H1 (cell line): ENCODE results near the gene HBM. TPM values are rescaled to one million over a fixed set of nuclear protein-coding genes. Genes with fewer than 3 reads are reported as not detected.

Experiments used
- CTCF ChIA-PET: fragments of 300-600 bp; sonication (Branson Sonifier 250); formaldehyde crosslinking; loops from one replicate; lab custom pipeline; 2021; ENCODE audit not compliant: partially characterized antibody; lab: Charles Lee
- POLR2A ChIA-PET: fragments of 300-600 bp; sonication (Branson Sonifier 250); formaldehyde crosslinking; loops from one replicate; lab custom pipeline; 2021; ENCODE audit warnings: inconsistent platforms; ENCODE audit not compliant: partially characterized antibody; lab: Charles Lee
- DNase-seq, 2 experiments: peaks; one replicate each; pipeline versions ENCODE4 v3.0.0 to v3.0.0-alpha.2; 2010 to 2022; ENCODE audit warnings: low spot score in 2 of 2, low read depth in 1 of 2, mixed read lengths in 1 of 2
- FAIRE-seq: peaks from 2 replicates; lab custom pipeline; 2011; peaks lifted over from hg19 to GRCh38; lab: Jason Lieb, UNC
- H2AFZ ChIP-seq: 2 replicates; pipeline ENCODE4 v1.8.1; 2012; ENCODE audit warnings: low read length, inconsistent platforms
- H2AK5ac ChIP-seq: 2 replicates; pipeline ENCODE4 v1.6.1; 2013; ENCODE audit warnings: low read depth, low read length
- H2BK120ac ChIP-seq: replicated peaks from 2 replicates; pipeline ENCODE3; 2013; ENCODE audit warnings: low read depth, low read length, inconsistent platforms
- H2BK12ac ChIP-seq: 2 replicates; pipeline ENCODE4 v1.6.1; 2013; ENCODE audit warnings: low read depth, low read length
- H2BK15ac ChIP-seq: 2 replicates; pipeline ENCODE4 v1.6.1; 2013; ENCODE audit warnings: low read length
- H2BK20ac ChIP-seq: 2 replicates; pipeline ENCODE4 v1.6.1; 2013; ENCODE audit warnings: low read length
- H2BK5ac ChIP-seq: 2 replicates; pipeline ENCODE4 v1.6.1; 2013; ENCODE audit warnings: low read depth, low read length
- H3K14ac ChIP-seq: 2 replicates; pipeline ENCODE4 v1.6.1; 2013; ENCODE audit warnings: inconsistent platforms; ENCODE audit not compliant: insufficient read length
- H3K18ac ChIP-seq: 2 replicates; pipeline ENCODE4 v1.6.1; 2013; ENCODE audit warnings: low read length; ENCODE audit errors: extremely low read depth
- H3K23ac ChIP-seq: 2 replicates; pipeline ENCODE4 v1.6.1; 2013; ENCODE audit warnings: inconsistent platforms; ENCODE audit not compliant: insufficient read length
- H3K23me2 ChIP-seq: 2 replicates; pipeline ENCODE4 v1.6.1; 2013; ENCODE audit warnings: low read depth, low read length
- H3K27ac ChIP-seq: 2 replicates; pipeline ENCODE4 v1.6.1; 2011; ENCODE audit warnings: low read depth, low read length, inconsistent platforms
- H3K27me3 ChIP-seq, 4 experiments: replicated peaks in 1 of 4; 1 replicate in 1 of 4; 2 replicates in 3 of 4; pipeline versions ENCODE4 v1.6.1 to v1.8.1; 2011 to 2013; ENCODE audit warnings: low read length in 3 of 4, mild to moderate bottlenecking in 3 of 4, inconsistent platforms in 2 of 4, mixed read lengths in 2 of 4, moderate library complexity in 1 of 4; ENCODE audit not compliant: control insufficient read depth in 3 of 4, insufficient read depth in 3 of 4; ENCODE audit errors: extremely low read depth in 1 of 4
- H3K36me3 ChIP-seq, 4 experiments: 2 replicates each; pipeline versions ENCODE4 v1.6.1 to v1.8.1; 2011 to 2013; ENCODE audit warnings: mild to moderate bottlenecking in 4 of 4, low read length in 3 of 4, moderate library complexity in 2 of 4, control low read depth in 1 of 4, inconsistent platforms in 1 of 4; ENCODE audit not compliant: insufficient read depth in 4 of 4, control insufficient read depth in 2 of 4
- H3K4ac ChIP-seq: replicated peaks from 2 replicates; pipeline ENCODE3; 2013; ENCODE audit warnings: low read length, low read depth, mixed read lengths, inconsistent platforms; ENCODE audit not compliant: insufficient read length
- H3K4me1 ChIP-seq, 4 experiments: replicated peaks in 1 of 4; 1 replicate in 1 of 4; 2 replicates in 3 of 4; pipeline versions ENCODE4 v1.6.1 to v1.8.1; 2011 to 2013; ENCODE audit warnings: low read length in 3 of 4, inconsistent platforms in 2 of 4, mixed read lengths in 1 of 4; ENCODE audit not compliant: insufficient read depth in 4 of 4, control insufficient read depth in 3 of 4
- H3K4me2 ChIP-seq, 2 experiments: 2 replicates each; pipeline versions ENCODE4 v1.6.1 to v1.8.1; 2011 to 2013; ENCODE audit warnings: low read depth in 2 of 2, low read length in 2 of 2, control low read depth in 1 of 2, inconsistent platforms in 1 of 2, mild to moderate bottlenecking in 1 of 2; ENCODE audit not compliant: insufficient read depth in 1 of 2
- H3K4me3 ChIP-seq, 4 experiments: fragments of 200-600, 300-600 bp in 1 of 4; sonication (generic), shearing (Covaris generic), sonication (Bioruptor Twin) in 1 of 4; 2 replicates each; pipeline versions ENCODE4 v1.5.1 to v1.8.1; 2011 to 2016; ENCODE audit warnings: low read length in 4 of 4, low read depth in 3 of 4, control low read depth in 2 of 4, inconsistent platforms in 2 of 4, mild to moderate bottlenecking in 2 of 4, mixed read lengths in 1 of 4, moderate library complexity in 1 of 4; ENCODE audit not compliant: insufficient read depth in 2 of 4; ENCODE audit errors: extremely low read depth in 1 of 4
- H3K56ac ChIP-seq: replicated peaks from 2 replicates; pipeline ENCODE3; 2013; ENCODE audit warnings: low read depth, mild to moderate bottlenecking, mixed read lengths, low read length, inconsistent platforms; ENCODE audit not compliant: insufficient read length
- H3K79me1 ChIP-seq: 2 replicates; pipeline ENCODE4 v1.6.1; 2013; ENCODE audit warnings: low read depth, low read length, control low read depth
- H3K79me2 ChIP-seq, 2 experiments: 2 replicates each; pipeline versions ENCODE4 v1.6.1 to v1.8.1; 2012 to 2013; ENCODE audit warnings: low read length in 2 of 2, mild to moderate bottlenecking in 2 of 2, inconsistent platforms in 1 of 2; ENCODE audit not compliant: insufficient read depth in 2 of 2, control insufficient read depth in 1 of 2
- H3K9ac ChIP-seq, 4 experiments: replicated peaks in 1 of 4; 1 replicate in 1 of 4; 2 replicates in 3 of 4; pipeline versions ENCODE4 v1.6.1 to v1.8.1; 2011 to 2013; ENCODE audit warnings: low read depth in 3 of 4, low read length in 3 of 4, control low read depth in 2 of 4, mild to moderate bottlenecking in 2 of 4, moderate library complexity in 2 of 4, inconsistent platforms in 1 of 4; ENCODE audit errors: extremely low read depth in 1 of 4
- H3K9me3 ChIP-seq, 2 experiments: 2 replicates each; pipeline versions ENCODE4 v1.6.1 to v1.8.1; 2012 to 2013; ENCODE audit warnings: mild to moderate bottlenecking in 2 of 2, moderate library complexity in 2 of 2, control low read depth in 1 of 2, inconsistent platforms in 1 of 2, low read depth in 1 of 2, low read length in 1 of 2, mixed read lengths in 1 of 2; ENCODE audit not compliant: insufficient read depth in 2 of 2
- H4K20me1 ChIP-seq, 2 experiments: replicated peaks in 1 of 2; 2 replicates each; pipeline versions ENCODE3 to v1.8.1; 2011 to 2013; ENCODE audit warnings: inconsistent platforms in 2 of 2, low read length in 2 of 2, mild to moderate bottlenecking in 1 of 2; ENCODE audit not compliant: insufficient read depth in 2 of 2, control insufficient read depth in 1 of 2
- H4K5ac ChIP-seq: 2 replicates; pipeline ENCODE4 v1.6.1; 2013; ENCODE audit warnings: low read length, low read depth, mixed read lengths, inconsistent platforms; ENCODE audit not compliant: insufficient read length
- H4K8ac ChIP-seq: 2 replicates; pipeline ENCODE4 v1.8.0; 2013; ENCODE audit warnings: mild to moderate bottlenecking, moderate library complexity, low read length, inconsistent platforms; ENCODE audit not compliant: insufficient read depth; ENCODE audit errors: extremely low read depth
- H4K91ac ChIP-seq: replicated peaks from 2 replicates; pipeline ENCODE3; 2013; ENCODE audit warnings: low read length, mixed read lengths, inconsistent platforms; ENCODE audit not compliant: insufficient read length
- ASH2L ChIP-seq: fragments of 200-600, 300-600 bp; sonication (generic); IDR thresholded peaks from one replicate; pipeline ENCODE4 v1.7.1; 2017; ENCODE audit warnings: low read length
- CTBP2 ChIP-seq: IDR thresholded peaks from 2 replicates; pipeline ENCODE4 v1.7.0; 2011; ENCODE audit warnings: borderline replicate concordance, mild to moderate bottlenecking, moderate library complexity, mixed read lengths, low read length; ENCODE audit not compliant: insufficient read depth, insufficient read length
- FOSL1 ChIP-seq: IDR thresholded peaks from 2 replicates; pipeline ENCODE4 v1.6.1; 2011; ENCODE audit warnings: mild to moderate bottlenecking, low read depth, low read length, moderate library complexity; ENCODE audit not compliant: insufficient read depth
- NRF1 ChIP-seq: IDR thresholded peaks from 2 replicates; pipeline ENCODE4 v1.6.1; 2011; ENCODE audit warnings: mild to moderate bottlenecking, low read depth, low read length, improper control_type of control experiment
- POLR2A ChIP-seq, 2 experiments: IDR thresholded peaks; 1 replicate in 1 of 2; 2 replicates in 1 of 2; pipeline ENCODE4 v1.6.1; 2011; ENCODE audit warnings: low read depth in 2 of 2, low read length in 2 of 2, mild to moderate bottlenecking in 2 of 2; ENCODE audit errors: control extremely low read depth in 1 of 2
- RFX5 ChIP-seq: IDR thresholded peaks from 2 replicates; pipeline ENCODE4 v1.6.1; 2011; ENCODE audit warnings: low read depth, low read length, improper control_type of control experiment, borderline replicate concordance
- SIN3A ChIP-seq, 2 experiments: IDR thresholded peaks in 1 of 2; conservative IDR thresholded peaks in 1 of 2; 2 replicates each; pipeline ENCODE4 v1.6.1; 2011 to 2012; ENCODE audit warnings: low read length in 2 of 2, improper control_type of control experiment in 1 of 2, low read depth in 1 of 2, mild to moderate bottlenecking in 1 of 2
- TAF7 ChIP-seq: optimal IDR thresholded peaks from 2 replicates; pipeline ENCODE3; 2011; ENCODE audit warnings: low read depth, mild to moderate bottlenecking, inconsistent platforms, low read length, moderate library complexity, borderline replicate concordance
- WGBS, 2 experiments: shearing (Covaris generic) in 1 of 2; methylation state at CpG; one replicate each; pipeline versions ENCODE4 v1.1.6 to v1.1.7; 2013 to 2015; ENCODE audit warnings: low lambda C conversion rate in 2 of 2, mixed read lengths in 2 of 2, inconsistent platforms in 1 of 2, low coverage in 1 of 2, missing lambda C conversion rate in 1 of 2; ENCODE audit not compliant: insufficient replicate concordance in 2 of 2, insufficient coverage in 1 of 2, insufficient read length in 1 of 2; ENCODE audit errors: extremely low coverage in 1 of 2, missing lambda C conversion rate in 1 of 2; 5-methylcytosine and 5-hydroxymethylcytosine counted together
- polyA plus RNA-seq, 7 experiments: library from polyadenylated mRNA; depleted of rRNA in 3 of 7; stranded (reverse) in 5 of 7; unstranded in 2 of 7; fragments of >200 nt in 5 of 7; fragments of 200-250 nt in 2 of 7; gene quantifications; 1 replicate in 5 of 7; 2 replicates in 1 of 7; 4 replicates in 1 of 7; pipeline versions ENCODE4 v1.2.1 to v1.2.3, GENCODE V29; 2011 to 2013; ENCODE audit warnings: missing spikeins in 2 of 7, mixed read lengths in 2 of 7
- total RNA-seq: library from RNA; stranded (reverse); fragmentation: NEBNext Ultra II Directional; extraction: Animal tissue kit (Norgen Biotek cat#: 25700); gene quantifications from 2 replicates; pipeline ENCODE4 v1.2.1, GENCODE V29; 2021
- TF ChIP-seq, protein P1 (sequence below): IDR thresholded peaks from 2 replicates; pipeline ENCODE4 v1.6.1; 2012; ENCODE audit warnings: inconsistent platforms

The HBM gene
- total and polyA plus RNA-seq, 2 of the 8 experiments (the other 6 are each of a cell fraction or from before 2014, with no cell fraction given): 0.88 TPM; not detected in 1

DNA sequence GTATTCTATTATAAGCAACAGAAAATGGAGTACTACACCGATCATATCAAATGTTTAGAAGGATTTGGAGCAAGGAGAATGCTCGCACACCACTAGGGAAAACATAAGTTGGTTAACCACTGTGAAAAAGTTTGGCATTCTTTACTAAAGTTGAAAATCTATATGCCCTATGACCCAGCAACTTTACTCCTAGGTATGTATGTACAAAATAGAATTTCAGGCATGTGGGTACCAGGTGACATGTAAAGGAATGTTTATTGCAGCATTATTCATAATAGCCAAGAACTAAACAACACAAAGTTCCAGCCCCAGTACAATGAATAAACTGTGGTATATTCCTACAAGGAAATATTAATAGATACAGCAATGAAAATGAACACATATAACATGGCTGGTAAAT lies 19.1 kb upstream of the HBM start:
- Histone ChIP-seq H2BK120ac (no peak overlapping the region), H2BK12ac (no peak overlapping the region), H3K27me3 (peaks cover 0 to 7% (median 2%) of the 10 kb centered on the region in 4 experiments; a peak in 1 of 7 replicates), H2BK15ac (no peak overlapping the region), H3K79me1 (no peaks in the 10 kb centered on the region), H2AFZ (no peak overlapping the region), H3K4me3 (no peak overlapping the region), H3K56ac (no peak overlapping the region), H3K4me2 (no peak overlapping the region), H3K4ac (no peak overlapping the region), H3K9ac (no peak overlapping the region), H4K8ac (no peak overlapping the region), H3K18ac (no peak overlapping the region), H4K20me1 (no peaks in the 10 kb centered on the region), H3K4me1 (no peaks in the 10 kb centered on the region; a peak in 1 of 7 replicates), H3K79me2 (no peaks in the 10 kb centered on the region), H3K14ac (no peak overlapping the region), H2BK5ac (no peak overlapping the region), H3K27ac (no peak overlapping the region), H3K23ac (no peak overlapping the region), H2BK20ac (no peak overlapping the region), H4K5ac (no peak overlapping the region), H3K36me3 (no peaks in the 10 kb centered on the region), H3K23me2 (no peaks in the 10 kb centered on the region), H4K91ac (no peak overlapping the region), H3K9me3 (no peaks in the 10 kb centered on the region), H2AK5ac (no peak overlapping the region)
- 82% methylated on average over 2 of the region's 2 CpGs; no CpG with 5 or more reads in 1 of the 2 experiments for WGBS, 2 experiments
- no peak for FAIRE-seq
- DNase-seq: no peak
- POLR2A ChIA-PET: no interaction called here
- TF ChIP-seq RFX5 (no peak), CTBP2 (no peak), POLR2A (IDR thresholded peaks at IDR 0.05; ENCODE audit: control extremely low read depth in 1 of 2, low read depth in 2 of 2, low read length in 2 of 2) (no peak), TAF7 (no peak), SIN3A (conservative IDR thresholded peaks at IDR 0.05 in 1 of 2, IDR thresholded peaks at IDR 0.05 in 1 of 2; ENCODE audit: low read depth in 1 of 2, low read length in 2 of 2) (no peak), NRF1 (no peak), ASH2L (no peak), FOSL1 (no peak)
- TF ChIP-seq, protein P1, sequence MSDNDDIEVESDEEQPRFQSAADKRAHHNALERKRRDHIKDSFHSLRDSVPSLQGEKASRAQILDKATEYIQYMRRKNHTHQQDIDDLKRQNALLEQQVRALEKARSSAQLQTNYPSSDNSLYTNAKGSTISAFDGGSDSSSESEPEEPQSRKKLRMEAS: no peak
- CTCF ChIA-PET: no interaction called here
